ENCODE data around the gene UVRAG. TPM values are rescaled to one million over a fixed set of nuclear protein-coding genes. Genes with fewer than 3 reads are reported as not detected.

The UVRAG gene
- total RNA-seq, 1 donor from 2014 or later = 31.0 TPM

DNA sequence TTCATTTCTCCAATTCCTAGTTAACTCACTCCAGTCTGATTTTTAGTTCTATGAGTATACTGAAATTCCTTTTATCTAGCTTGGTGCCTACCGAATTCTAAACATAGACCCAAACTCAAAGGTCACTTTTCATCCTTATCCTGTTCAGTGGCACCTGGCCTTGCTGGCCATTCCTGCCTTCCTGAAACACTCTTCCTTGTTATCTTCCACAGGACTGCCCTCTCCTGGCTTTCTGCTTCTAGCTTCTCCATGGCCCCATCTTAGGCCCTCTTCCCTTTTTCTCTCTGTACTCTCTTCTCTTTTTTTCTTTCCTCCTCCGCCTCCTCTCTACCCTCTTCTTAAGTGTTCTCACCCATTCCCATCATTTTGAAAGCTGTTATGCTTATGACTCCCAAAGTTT lies 304.0 kb downstream of the UVRAG start:
- no peak for DNase-seq
- intact Hi-C loops (cut with DNase I) = no loop called here
- H3K36me3 ChIP-seq = peaks cover 8% of the 10 kb centered on the region
- ATAC-seq = peak; percentile 43
- TF ChIP-seq, protein P1, sequence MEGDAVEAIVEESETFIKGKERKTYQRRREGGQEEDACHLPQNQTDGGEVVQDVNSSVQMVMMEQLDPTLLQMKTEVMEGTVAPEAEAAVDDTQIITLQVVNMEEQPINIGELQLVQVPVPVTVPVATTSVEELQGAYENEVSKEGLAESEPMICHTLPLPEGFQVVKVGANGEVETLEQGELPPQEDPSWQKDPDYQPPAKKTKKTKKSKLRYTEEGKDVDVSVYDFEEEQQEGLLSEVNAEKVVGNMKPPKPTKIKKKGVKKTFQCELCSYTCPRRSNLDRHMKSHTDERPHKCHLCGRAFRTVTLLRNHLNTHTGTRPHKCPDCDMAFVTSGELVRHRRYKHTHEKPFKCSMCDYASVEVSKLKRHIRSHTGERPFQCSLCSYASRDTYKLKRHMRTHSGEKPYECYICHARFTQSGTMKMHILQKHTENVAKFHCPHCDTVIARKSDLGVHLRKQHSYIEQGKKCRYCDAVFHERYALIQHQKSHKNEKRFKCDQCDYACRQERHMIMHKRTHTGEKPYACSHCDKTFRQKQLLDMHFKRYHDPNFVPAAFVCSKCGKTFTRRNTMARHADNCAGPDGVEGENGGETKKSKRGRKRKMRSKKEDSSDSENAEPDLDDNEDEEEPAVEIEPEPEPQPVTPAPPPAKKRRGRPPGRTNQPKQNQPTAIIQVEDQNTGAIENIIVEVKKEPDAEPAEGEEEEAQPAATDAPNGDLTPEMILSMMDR (IDR thresholded peaks at IDR 0.05) = no peak
- peak overlapping the region; percentile 58 for H3K27ac ChIP-seq
- H3K9me3 ChIP-seq = no peaks in the 10 kb centered on the region
- peaks cover 44% of the 10 kb centered on the region for H3K4me1 ChIP-seq
- H3K27me3 ChIP-seq = no peaks in the 10 kb centered on the region
- no peak overlapping the region for H3K4me3 ChIP-seq

DNA sequence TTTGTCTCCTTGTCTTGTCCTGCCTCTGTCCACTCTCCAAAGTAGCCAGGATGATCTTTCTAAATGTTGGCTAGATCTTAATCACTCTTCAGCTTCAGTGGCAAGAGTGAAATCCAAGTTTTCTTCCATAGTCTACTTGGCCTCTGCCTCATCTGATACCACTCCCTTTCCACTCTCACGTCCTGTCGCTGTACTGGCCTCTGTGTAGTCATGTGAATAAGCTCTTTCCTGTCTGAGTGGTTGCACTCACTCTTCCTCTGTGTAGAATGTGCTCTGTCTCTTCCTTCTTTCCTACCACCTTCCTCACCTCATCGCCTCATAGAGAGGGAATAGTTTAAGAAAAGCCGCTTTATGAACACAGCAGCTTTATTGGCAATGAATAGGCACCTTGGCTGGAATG lies 304.8 kb downstream of the UVRAG start:
- H3K36me3 ChIP-seq = peaks cover 8% of the 10 kb centered on the region
- TF ChIP-seq, protein P1 (IDR thresholded peaks at IDR 0.05) = no peak
- H3K27ac ChIP-seq = peak overlapping the region; percentile 58
- DNase-seq (no peak), ATAC-seq (peak; percentile 53)
- H3K4me1 ChIP-seq = peaks cover 50% of the 10 kb centered on the region
- intact Hi-C loops (cut with DNase I) = no loop called here
- H3K9me3 ChIP-seq = no peaks in the 10 kb centered on the region
- no peak overlapping the region for H3K4me3 ChIP-seq
- H3K27me3 ChIP-seq = no peaks in the 10 kb centered on the region

DNA sequence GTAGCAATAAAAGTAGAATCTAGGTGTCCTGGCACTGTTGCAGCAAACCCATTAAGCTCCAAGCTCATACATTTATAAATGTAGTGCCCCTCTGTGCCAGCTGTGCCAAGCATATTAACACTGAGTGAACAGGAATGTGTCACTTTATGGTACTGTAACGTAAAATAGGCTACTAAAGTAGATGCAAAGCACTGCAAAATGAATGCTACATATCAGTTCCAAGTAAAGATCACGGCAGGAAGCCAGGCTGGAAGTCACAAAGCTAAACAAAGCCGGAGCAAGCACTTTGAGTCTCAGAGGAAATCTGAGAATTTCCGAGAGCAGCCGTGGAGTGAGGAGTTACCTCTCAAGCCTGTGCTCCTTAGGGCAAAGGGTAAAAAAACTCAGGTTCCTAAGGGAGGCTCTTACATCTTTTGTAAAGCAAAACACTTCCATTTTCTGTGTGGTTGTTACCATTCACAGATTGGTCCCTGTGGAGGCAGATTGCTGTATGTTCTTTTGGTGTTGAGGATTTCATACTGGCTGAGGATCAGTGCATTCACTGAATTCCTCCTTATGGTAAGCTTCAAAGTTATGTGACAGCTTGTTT lies 305.6 kb downstream of the UVRAG start:
- Histone ChIP-seq H3K4me3 (no peak overlapping the region), H3K27ac (peak overlapping the region; percentile 58), H3K36me3 (peaks cover 8% of the 10 kb centered on the region), H3K4me1 (peaks cover 58% of the 10 kb centered on the region), H3K27me3 (no peaks in the 10 kb centered on the region), H3K9me3 (no peaks in the 10 kb centered on the region)
- intact Hi-C loops (cut with DNase I) = no loop called here
- DNase-seq (no peak), ATAC-seq (no peak)
- TF ChIP-seq, protein P1 (IDR thresholded peaks at IDR 0.05) = no peak

DNA sequence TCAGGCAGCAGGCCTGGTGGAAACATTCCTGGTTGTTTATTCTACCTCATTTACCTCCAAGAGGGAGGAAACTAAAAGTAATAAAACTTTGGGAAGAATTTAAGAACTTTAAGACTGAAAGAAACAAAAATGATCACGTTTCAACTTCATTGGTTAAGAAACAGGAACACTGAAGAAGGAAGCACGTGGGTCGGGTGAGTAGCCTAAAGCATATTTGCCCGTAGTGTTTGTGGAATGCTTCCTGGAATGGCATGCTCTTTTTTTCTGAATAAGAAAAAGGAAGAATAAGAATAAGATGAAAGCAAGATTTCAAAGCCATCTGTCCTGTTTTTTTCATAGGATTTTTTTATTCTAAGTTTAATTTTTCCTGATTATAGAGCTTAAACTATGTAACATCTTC lies 308.2 kb downstream of the UVRAG start:
- TF ChIP-seq, protein P1 (IDR thresholded peaks at IDR 0.05) = no peak
- peak; percentile 58 for ATAC-seq

DNA sequence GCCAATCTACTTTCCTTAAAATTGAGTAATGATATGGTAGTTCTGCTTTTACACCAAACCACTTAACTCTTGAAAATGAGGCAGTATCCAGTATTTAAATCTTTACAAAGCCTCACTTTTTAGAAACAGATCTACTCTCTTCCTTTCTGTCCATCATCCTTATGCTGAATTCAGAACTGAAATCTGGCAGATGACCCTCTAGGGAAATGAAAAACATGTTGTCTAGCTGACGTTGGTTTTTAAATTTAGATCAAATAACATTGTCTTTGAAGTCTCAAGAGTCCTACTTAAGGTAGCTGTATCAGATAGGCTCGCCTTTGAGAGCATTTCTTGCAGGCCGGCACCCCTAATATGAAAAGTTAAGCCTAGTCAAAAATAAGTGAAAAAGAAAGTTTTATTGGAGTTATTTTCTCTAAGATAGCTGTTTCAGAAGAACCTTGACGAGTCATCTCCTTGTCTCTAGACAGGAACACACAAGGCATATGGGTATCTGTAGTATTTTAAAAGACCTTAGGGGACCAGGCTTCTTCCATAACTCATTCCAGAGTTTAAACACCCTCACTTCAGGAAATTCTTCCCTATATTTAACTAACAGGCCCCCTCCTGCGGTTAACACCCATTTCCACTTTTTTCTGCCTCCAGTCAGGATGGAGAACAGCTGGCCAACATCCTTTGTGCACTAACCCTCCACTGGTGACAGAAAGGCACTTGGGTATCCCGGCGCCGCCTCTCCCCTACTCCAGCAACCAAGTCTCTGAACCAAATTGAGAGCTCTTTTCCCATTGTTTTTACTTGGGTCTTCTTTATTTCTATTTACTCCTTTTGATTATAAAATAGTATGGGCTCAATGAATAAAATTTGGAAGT lies 310.1 kb downstream of the UVRAG start:
- Histone ChIP-seq H3K4me3 (no peak overlapping the region), H3K27me3 (no peaks in the 10 kb centered on the region), H3K36me3 (no peaks in the 10 kb centered on the region), H3K9me3 (no peaks in the 10 kb centered on the region), H3K27ac (no peak overlapping the region), H3K4me1 (peaks cover 43% of the 10 kb centered on the region)
- DNase-seq (no peak), ATAC-seq (no peak)
- TF ChIP-seq, protein P1 (IDR thresholded peaks at IDR 0.05) = no peak
- intact Hi-C loops (cut with DNase I) = no loop called here

More for the DNA sequence above, 308.2 kb downstream of the UVRAG start:
- Histone ChIP-seq H3K27me3 (no peaks in the 10 kb centered on the region), H3K27ac (no peak overlapping the region), H3K9me3 (no peaks in the 10 kb centered on the region), H3K36me3 (no peaks in the 10 kb centered on the region), H3K4me3 (no peak overlapping the region), H3K4me1 (peaks cover 59% of the 10 kb centered on the region)
- intact Hi-C loops (cut with DNase I) = no loop called here
- no peak for DNase-seq
